Measurements from ENCODE around the gene KCNAB3. TPM values are rescaled to one million over a fixed set of nuclear protein-coding genes. Genes with fewer than 3 reads are reported as not detected.
A peak's percentile ranks its signal among the peaks of the same experiment; 100 is the strongest.

KCNAB3 gene
- total and polyA plus RNA-seq, 4 donors, result 0.38 to 1.9 (median 0.91) TPM

DNA sequence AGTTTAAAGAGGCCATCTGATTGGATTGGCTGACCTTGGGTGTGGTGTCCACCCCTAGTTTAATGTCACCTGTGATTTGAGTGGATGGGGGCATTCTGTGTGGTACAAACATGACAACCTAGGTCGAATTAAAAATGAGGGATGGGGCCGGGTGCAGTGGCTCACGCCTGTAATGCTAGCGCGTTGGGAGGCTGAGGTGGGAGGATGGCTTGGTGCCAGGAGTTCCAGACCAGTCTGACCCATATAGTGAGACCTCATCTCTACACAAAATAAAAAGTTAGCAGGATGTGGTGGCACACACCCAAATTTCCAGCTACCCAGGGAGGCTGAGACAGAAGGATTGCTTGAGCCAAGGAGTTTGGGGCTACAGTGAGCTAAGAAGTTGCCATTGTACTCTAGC lies 16.8 kb upstream of the KCNAB3 start:
- Histone ChIP-seq H3K4me1 (ENCODE audit: control insufficient read depth in 1 of 2, insufficient read depth in 2 of 2, low read length in 2 of 2) (no peaks in the 10 kb centered on the region), H3K9me3 (ENCODE audit: control insufficient read depth, low read length) (no peaks in the 10 kb centered on the region), H3K27me3 (ENCODE audit: control insufficient read depth in 1 of 2, insufficient read depth in 2 of 2, low read length in 1 of 2) (no peaks in the 10 kb centered on the region), H3K4me3 (ENCODE audit: low read length in 2 of 2) (no peak overlapping the region), H3K36me3 (ENCODE audit: control insufficient read depth in 1 of 2, insufficient read depth in 2 of 2, low read length in 1 of 2) (peaks cover 6 to 11% of the 10 kb centered on the region in 2 donors), H3K27ac (ENCODE audit: low read depth in 1 of 2, low read length in 2 of 2) (no peak overlapping the region)
- 83 to 97% methylated on average over 5 of the region's 5 CpGs for WGBS, 2 donors
- intact Hi-C loops (cut with DNase I), result no loop called here
- ATAC-seq (ENCODE audit: low FRiP score) (no peak), DNase-seq (no peak)

- 87 to 97% methylated on average over 7 of the region's 7 CpGs for WGBS, 2 donors
- H3K4me3 ChIP-seq (ENCODE audit: low read length in 2 of 2), result no peak overlapping the region
- intact Hi-C loops (cut with DNase I), result no loop called here
- no peaks in the 10 kb centered on the region for H3K4me1 ChIP-seq (ENCODE audit: control insufficient read depth in 1 of 2, insufficient read depth in 2 of 2, low read length in 2 of 2)
- H3K36me3 ChIP-seq (ENCODE audit: control insufficient read depth in 1 of 2, insufficient read depth in 2 of 2, low read length in 1 of 2), result peaks cover 6 to 11% of the 10 kb centered on the region in 2 donors
- H3K27me3 ChIP-seq (ENCODE audit: control insufficient read depth in 1 of 2, insufficient read depth in 2 of 2, low read length in 1 of 2), result no peaks in the 10 kb centered on the region
- H3K27ac ChIP-seq (ENCODE audit: low read depth in 1 of 2, low read length in 2 of 2), result no peak overlapping the region
- DNase-seq (no peak), ATAC-seq (ENCODE audit: low FRiP score) (no peak)
- no peaks in the 10 kb centered on the region for H3K9me3 ChIP-seq (ENCODE audit: control insufficient read depth, low read length)
Observed at GRCh38 chr17:7945651-7946050, 16.0 kb upstream of the KCNAB3 start.

DNA sequence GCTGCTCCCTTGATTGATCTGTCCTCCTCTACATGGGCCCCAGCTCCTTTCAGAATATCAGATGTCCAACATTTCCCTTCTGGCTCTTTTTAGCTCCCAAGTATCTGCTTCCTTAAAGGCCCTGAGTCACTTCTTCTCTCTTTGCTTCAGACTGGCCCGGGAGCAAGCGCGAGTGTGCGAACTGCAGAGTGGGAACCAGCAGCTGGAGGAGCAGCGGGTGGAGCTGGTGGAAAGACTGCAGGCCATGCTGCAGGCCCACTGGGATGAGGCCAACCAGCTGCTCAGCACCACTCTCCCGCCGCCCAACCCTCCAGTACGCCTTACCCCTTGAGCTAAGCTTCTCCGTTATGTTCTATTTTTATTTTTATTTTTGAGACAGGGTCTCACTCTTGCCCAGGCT lies 14.7 kb upstream of the KCNAB3 start:
- Histone ChIP-seq H3K9me3 (ENCODE audit: control insufficient read depth, low read length) (no peaks in the 10 kb centered on the region), H3K36me3 (ENCODE audit: control insufficient read depth in 1 of 2, insufficient read depth in 2 of 2, low read length in 1 of 2) (peaks cover 9 to 11% of the 10 kb centered on the region in 2 donors), H3K27me3 (ENCODE audit: control insufficient read depth in 1 of 2, insufficient read depth in 2 of 2, low read length in 1 of 2) (no peaks in the 10 kb centered on the region), H3K27ac (ENCODE audit: low read depth in 1 of 2, low read length in 2 of 2) (no peak overlapping the region), H3K4me3 (ENCODE audit: low read length in 2 of 2) (no peak overlapping the region), H3K4me1 (ENCODE audit: control insufficient read depth in 1 of 2, insufficient read depth in 2 of 2, low read length in 2 of 2) (no peaks in the 10 kb centered on the region)
- DNase-seq (no peak), ATAC-seq (ENCODE audit: low FRiP score) (no peak)
- intact Hi-C loops (cut with DNase I), result no loop called here
- WGBS, 2 donors, result 95 to 96% methylated on average over 9 of the region's 9 CpGs

GRCh38 chr17:7943291-7943690 lies 13.6 kb upstream of the KCNAB3 start:
- H3K9me3 ChIP-seq (ENCODE audit: control insufficient read depth, low read length), result no peaks in the 10 kb centered on the region
- H3K4me1 ChIP-seq (ENCODE audit: control insufficient read depth in 1 of 2, insufficient read depth in 2 of 2, low read length in 2 of 2), result no peaks in the 10 kb centered on the region
- no peak for ATAC-seq (ENCODE audit: low FRiP score)
- DNase-seq, result no peak
- H3K27me3 ChIP-seq (ENCODE audit: control insufficient read depth in 1 of 2, insufficient read depth in 2 of 2, low read length in 1 of 2), result no peaks in the 10 kb centered on the region
- H3K4me3 ChIP-seq (ENCODE audit: low read length in 2 of 2), result no peak overlapping the region
- intact Hi-C loops (cut with DNase I), result no loop called here
- peaks cover 9 to 11% of the 10 kb centered on the region in 2 donors for H3K36me3 ChIP-seq (ENCODE audit: control insufficient read depth in 1 of 2, insufficient read depth in 2 of 2, low read length in 1 of 2)
- WGBS, 2 donors, result 89 to 92% methylated on average over 13 of the region's 13 CpGs
- no peak overlapping the region for H3K27ac ChIP-seq (ENCODE audit: low read depth in 1 of 2, low read length in 2 of 2)

DNA sequence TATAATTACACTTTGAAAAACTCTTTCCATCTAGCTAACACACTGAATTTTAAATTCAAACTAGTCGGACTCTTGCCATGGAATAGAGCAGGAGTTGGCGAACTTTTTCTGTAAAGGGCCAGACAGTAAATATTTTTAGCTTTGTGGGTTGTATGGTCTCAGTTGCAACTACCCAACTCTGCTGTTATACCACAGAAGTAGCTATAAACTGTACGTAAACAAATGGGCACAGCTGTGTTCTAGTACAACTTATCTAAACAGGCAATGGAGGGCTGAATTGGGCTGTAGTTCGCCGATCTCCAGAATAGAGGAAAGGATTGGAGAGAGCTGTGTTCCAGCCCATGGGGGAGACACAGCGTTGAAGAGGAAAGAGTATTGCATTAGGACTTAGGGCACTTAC lies 11.1 kb upstream of the KCNAB3 start:
- Histone ChIP-seq H3K27ac (ENCODE audit: low read depth in 1 of 2, low read length in 2 of 2) (no peak overlapping the region), H3K4me1 (ENCODE audit: control insufficient read depth in 1 of 2, insufficient read depth in 2 of 2, low read length in 2 of 2) (no peaks in the 10 kb centered on the region), H3K36me3 (ENCODE audit: control insufficient read depth in 1 of 2, insufficient read depth in 2 of 2, low read length in 1 of 2) (peaks cover 3 to 11% of the 10 kb centered on the region in 2 donors), H3K9me3 (ENCODE audit: control insufficient read depth, low read length) (no peaks in the 10 kb centered on the region), H3K4me3 (ENCODE audit: low read length in 2 of 2) (no peak overlapping the region), H3K27me3 (ENCODE audit: control insufficient read depth in 1 of 2, insufficient read depth in 2 of 2, low read length in 1 of 2) (no peaks in the 10 kb centered on the region)
- intact Hi-C loops (cut with DNase I), result no loop called here
- DNase-seq (no peak), ATAC-seq (ENCODE audit: low FRiP score) (no peak)
- WGBS, 2 donors, result 94 to 96% methylated on average over 6 of the region's 6 CpGs

GRCh38 chr17:7940034-7940433 lies 10.4 kb upstream of the KCNAB3 start:
- Histone ChIP-seq H3K36me3 (ENCODE audit: control insufficient read depth in 1 of 2, insufficient read depth in 2 of 2, low read length in 1 of 2) (peaks cover 3 to 11% of the 10 kb centered on the region in 2 donors), H3K4me3 (ENCODE audit: low read length in 2 of 2) (no peak overlapping the region), H3K27ac (ENCODE audit: low read depth in 1 of 2, low read length in 2 of 2) (no peak overlapping the region), H3K27me3 (ENCODE audit: control insufficient read depth in 1 of 2, insufficient read depth in 2 of 2, low read length in 1 of 2) (no peaks in the 10 kb centered on the region), H3K9me3 (ENCODE audit: control insufficient read depth, low read length) (no peaks in the 10 kb centered on the region), H3K4me1 (ENCODE audit: control insufficient read depth in 1 of 2, insufficient read depth in 2 of 2, low read length in 2 of 2) (no peaks in the 10 kb centered on the region)
- intact Hi-C loops (cut with DNase I), result no loop called here
- DNase-seq (peak in 1 of 2 donors; percentile 23), ATAC-seq (ENCODE audit: low FRiP score) (no peak)
- 94 to 96% methylated on average over 4 of the region's 4 CpGs for WGBS, 2 donors

DNA sequence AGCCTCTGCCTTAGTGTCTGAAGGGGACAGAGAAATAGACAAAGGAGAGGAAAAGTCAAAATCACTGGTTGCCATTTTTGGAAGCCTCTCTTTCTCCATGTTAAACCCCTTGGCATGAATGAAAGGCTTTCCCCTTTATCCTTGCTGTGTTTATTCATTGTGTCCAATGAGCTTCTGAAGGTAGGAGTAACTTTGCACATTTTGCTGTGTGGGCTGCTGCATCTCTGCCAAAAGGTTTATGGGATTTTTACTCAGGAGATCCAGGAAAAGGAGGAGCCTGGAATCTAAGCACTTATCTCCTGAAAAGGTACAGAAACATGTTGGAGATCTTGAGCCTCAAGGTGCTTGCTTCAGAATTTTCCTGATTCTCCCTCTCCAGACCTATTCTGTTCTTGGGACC lies 6.2 kb upstream of the KCNAB3 start:
- H3K4me1 ChIP-seq (ENCODE audit: control insufficient read depth in 1 of 2, insufficient read depth in 2 of 2, low read length in 2 of 2), result no peaks in the 10 kb centered on the region
- H3K4me3 ChIP-seq (ENCODE audit: low read length in 2 of 2), result no peak overlapping the region
- peaks cover 3 to 4% of the 10 kb centered on the region in 2 donors for H3K36me3 ChIP-seq (ENCODE audit: control insufficient read depth in 1 of 2, insufficient read depth in 2 of 2, low read length in 1 of 2)
- no peak overlapping the region for H3K27ac ChIP-seq (ENCODE audit: low read depth in 1 of 2, low read length in 2 of 2)
- H3K27me3 ChIP-seq (ENCODE audit: control insufficient read depth in 1 of 2, insufficient read depth in 2 of 2, low read length in 1 of 2), result no peaks in the 10 kb centered on the region
- DNase-seq (no peak), ATAC-seq (ENCODE audit: low FRiP score) (no peak)
- intact Hi-C loops (cut with DNase I), result loop anchor here in 1 of 2 donors (10.0 kb wide), 1 partner anchor 119 kb away; no protein-coding TSS in a partner anchor
- no peaks in the 10 kb centered on the region for H3K9me3 ChIP-seq (ENCODE audit: control insufficient read depth, low read length)

GRCh38 chr17:7932949-7933348 lies 3.3 kb upstream of the KCNAB3 start:
- Histone ChIP-seq H3K9me3 (ENCODE audit: control insufficient read depth, low read length) (no peaks in the 10 kb centered on the region), H3K27ac (ENCODE audit: low read depth in 1 of 2, low read length in 2 of 2) (no peak overlapping the region), H3K4me1 (ENCODE audit: control insufficient read depth in 1 of 2, insufficient read depth in 2 of 2, low read length in 2 of 2) (no peaks in the 10 kb centered on the region), H3K27me3 (ENCODE audit: control insufficient read depth in 1 of 2, insufficient read depth in 2 of 2, low read length in 1 of 2) (no peaks in the 10 kb centered on the region), H3K4me3 (ENCODE audit: low read length in 2 of 2) (peak overlapping the region; percentile 40 to 61), H3K36me3 (ENCODE audit: control insufficient read depth in 1 of 2, insufficient read depth in 2 of 2, low read length in 1 of 2) (peaks cover 0 to 2% of the 10 kb centered on the region in 2 donors)
- ATAC-seq (ENCODE audit: low FRiP score) (no peak), DNase-seq (peak in 1 of 2 donors; percentile 59)
- intact Hi-C loops (cut with DNase I), result loop anchor here in 1 of 2 donors (1.0 to 10.0 kb wide), 2 partner anchors 44 to 122 kb away; no protein-coding TSS in a partner anchor
- WGBS, 2 donors, result 5 to 7% methylated on average over 16 of the region's 16 CpGs

- WGBS, 2 donors, result 0 to 1% methylated on average over 17 of the region's 17 CpGs
- H3K36me3 ChIP-seq (ENCODE audit: control insufficient read depth in 1 of 2, insufficient read depth in 2 of 2, low read length in 1 of 2), result peaks cover 0 to 2% of the 10 kb centered on the region in 2 donors
- H3K27me3 ChIP-seq (ENCODE audit: control insufficient read depth in 1 of 2, insufficient read depth in 2 of 2, low read length in 1 of 2), result no peaks in the 10 kb centered on the region
- DNase-seq (no peak), ATAC-seq (ENCODE audit: low FRiP score) (peak; percentile 61)
- no peaks in the 10 kb centered on the region for H3K4me1 ChIP-seq (ENCODE audit: control insufficient read depth in 1 of 2, insufficient read depth in 2 of 2, low read length in 2 of 2)
- H3K4me3 ChIP-seq (ENCODE audit: low read length in 2 of 2), result peak overlapping the region; percentile 40 to 61
- no peak overlapping the region for H3K27ac ChIP-seq (ENCODE audit: low read depth in 1 of 2, low read length in 2 of 2)
- no peaks in the 10 kb centered on the region for H3K9me3 ChIP-seq (ENCODE audit: control insufficient read depth, low read length)
- intact Hi-C loops (cut with DNase I), result loop anchor here in 1 of 2 donors (1.0 to 10.0 kb wide), 2 partner anchors 43 to 122 kb away; no protein-coding TSS in a partner anchor
Observed at GRCh38 chr17:7932483-7932891, 2.8 kb upstream of the KCNAB3 start.

Data from aorta (tissue), 5 donors.